ENCODE measurements around the gene ACADSB. TPM values are rescaled to one million over a fixed set of nuclear protein-coding genes. Genes with fewer than 3 reads are reported as not detected.

ACADSB gene
- 8.0 and 9.6 TPM in 2 replicates for total RNA-seq (2014; rRNA removed; shearing (Covaris generic))

DNA sequence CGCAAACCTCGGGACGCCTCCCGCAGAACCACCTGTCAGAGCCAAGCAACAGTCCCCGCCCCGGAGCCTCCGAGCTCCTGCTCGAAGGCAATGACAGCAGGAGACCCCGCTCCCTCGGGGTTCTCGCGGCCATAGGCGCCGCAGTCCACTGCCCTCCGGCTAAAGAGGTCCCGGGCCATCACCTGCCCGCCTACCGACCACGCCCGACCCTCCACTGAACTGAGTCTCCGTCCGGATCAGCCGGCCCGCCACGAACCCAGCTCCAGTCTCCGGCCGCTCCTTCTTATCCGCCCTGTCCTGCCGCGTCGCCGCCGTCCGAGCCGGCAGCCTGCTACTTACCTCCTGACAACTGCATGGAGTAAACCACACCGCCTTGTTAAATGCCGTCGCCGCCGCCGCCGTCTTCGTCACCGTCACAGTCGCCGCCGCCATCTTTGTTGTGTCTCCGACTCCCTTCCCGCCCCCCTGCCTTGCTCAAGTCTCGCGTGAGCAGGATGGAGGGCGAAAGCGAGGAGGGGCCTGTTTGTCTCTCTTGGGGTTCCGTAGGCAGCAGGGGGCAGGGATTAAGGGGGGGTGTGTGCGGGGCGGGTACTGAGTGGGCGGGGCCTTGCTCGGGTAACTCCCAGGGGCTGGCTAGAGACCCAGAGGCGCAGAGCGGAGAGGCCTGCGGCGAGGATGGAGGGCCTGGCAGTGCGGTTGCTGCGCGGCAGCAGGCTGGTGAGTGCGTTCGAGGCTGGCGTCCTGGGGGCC is at the start of gene ACADSB, which contains the start of gene IKZF5:
Gene ACADSB (plus strand): TSS at position 652 of the 750 bp plus-strand sequence. CDS start 24 bp downstream, at position 676.
Gene IKZF5 (minus strand): TSS at position 441 of the 750 bp plus-strand sequence. CDS start 10,170 bp downstream, outside the sequence.
- Histone ChIP-seq H3K4me3 (peak within 1 kb of the TSS; percentile 98), H3K27ac (peak within 1 kb of the TSS; percentile 84), H3K9me3 (replicated peaks) (no peaks in the 10 kb centered on the region), H3K4me1 (peaks cover 2% of the 10 kb centered on the region; the same call in 1 of the 2 replicates), H3K27me3 (no peaks in the 10 kb centered on the region), H3K36me3 (no peaks in the 10 kb centered on the region; the same call in 1 of the 2 replicates)
- peak; percentile 96 to 97 for DNase-seq

DNA sequence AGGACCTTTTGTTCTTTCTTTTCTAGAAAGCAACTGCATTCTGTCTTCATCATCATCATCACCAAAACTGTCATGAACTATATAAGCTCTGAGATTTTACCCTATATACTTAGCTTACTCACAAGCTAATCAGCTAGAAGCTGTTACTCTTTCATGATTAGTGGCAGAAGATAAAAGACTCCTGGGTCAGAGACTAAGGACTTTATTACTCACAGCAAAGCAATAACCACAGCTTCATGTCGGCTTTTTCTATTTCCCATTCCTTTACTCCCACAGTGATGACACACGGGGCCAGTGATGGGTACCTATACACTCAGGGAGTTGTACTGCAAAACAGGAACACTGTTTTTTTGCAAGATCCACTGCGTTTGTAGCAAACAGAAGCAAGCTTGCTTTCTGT is 46.4 kb upstream of the ACADSB start:
- peaks cover 2% of the 10 kb centered on the region; the same call in 1 of the 2 replicates for H3K9me3 ChIP-seq (replicated peaks)
- no peaks in the 10 kb centered on the region for H3K27me3 ChIP-seq
- no peaks in the 10 kb centered on the region for H3K4me1 ChIP-seq
- H3K27ac ChIP-seq = no peak overlapping the region
- no peak for DNase-seq
- H3K4me3 ChIP-seq = no peak overlapping the region
- no peaks in the 10 kb centered on the region for H3K36me3 ChIP-seq

DNA sequence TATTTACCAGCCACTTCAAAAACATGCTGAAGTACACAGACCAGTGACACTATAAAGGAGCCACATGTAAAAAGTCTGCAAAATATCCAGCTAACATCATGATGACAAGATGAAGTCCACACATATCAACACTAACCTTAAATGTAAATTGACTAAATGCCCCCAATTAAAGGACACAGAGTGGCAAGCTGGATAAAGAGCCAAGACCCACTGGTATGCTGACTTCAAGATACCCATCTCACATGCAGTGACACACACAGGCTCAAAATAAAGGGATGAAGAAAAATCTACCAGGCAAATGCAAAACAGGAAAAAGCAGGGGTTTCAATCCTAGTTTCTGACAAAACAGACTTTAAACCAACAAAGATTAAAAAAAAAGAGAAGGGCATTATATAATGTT is 41.9 kb upstream of the ACADSB start:
- Histone ChIP-seq H3K27me3 (no peaks in the 10 kb centered on the region), H3K4me3 (no peak overlapping the region), H3K4me1 (no peaks in the 10 kb centered on the region), H3K36me3 (no peaks in the 10 kb centered on the region), H3K9me3 (replicated peaks) (peaks cover 2% of the 10 kb centered on the region), H3K27ac (no peak overlapping the region)
- no peak for DNase-seq

DNA sequence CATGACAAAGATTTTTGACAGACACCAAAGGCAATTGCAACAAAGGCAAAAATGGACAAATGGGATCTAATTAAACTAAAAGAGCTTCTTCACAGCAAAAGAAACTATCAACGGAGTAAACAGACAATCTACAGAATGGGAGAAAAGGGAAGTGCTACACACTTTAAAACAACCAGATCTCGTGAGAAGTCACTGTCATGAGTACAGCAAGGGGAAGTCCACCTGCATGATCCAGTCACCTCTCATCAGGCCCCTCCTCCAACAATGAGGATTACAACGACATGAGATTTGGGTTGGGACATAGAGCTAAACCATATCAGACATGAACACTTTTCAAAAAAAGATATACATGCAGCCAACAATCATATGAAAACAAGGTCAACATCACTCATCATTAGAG is 40.1 kb upstream of the ACADSB start:
- Histone ChIP-seq H3K27ac (no peak overlapping the region), H3K4me3 (no peak overlapping the region), H3K27me3 (no peaks in the 10 kb centered on the region), H3K9me3 (replicated peaks) (peaks cover 2% of the 10 kb centered on the region), H3K36me3 (no peaks in the 10 kb centered on the region), H3K4me1 (no peaks in the 10 kb centered on the region)
- DNase-seq = no peak

DNA sequence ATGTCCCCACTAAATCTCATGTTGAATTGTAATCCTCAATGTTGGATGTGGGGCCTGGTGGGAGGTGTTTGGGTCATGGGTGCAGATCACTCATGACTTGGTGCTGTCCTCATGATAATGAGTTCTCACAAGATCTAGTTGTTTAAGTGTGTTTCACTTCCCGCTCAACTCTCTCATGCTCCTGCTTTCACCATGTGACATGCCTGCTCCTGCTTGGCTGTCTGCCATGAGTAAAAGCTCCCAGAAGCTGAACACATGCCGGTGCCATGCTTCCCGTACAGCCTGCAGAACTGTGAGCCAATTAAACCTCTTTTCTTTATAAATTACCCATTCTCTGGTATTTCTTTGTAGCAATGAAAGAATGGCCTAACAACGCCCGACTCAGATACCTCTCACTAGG is 34.8 kb upstream of the ACADSB start:
- Histone ChIP-seq H3K27ac (no peak overlapping the region), H3K4me3 (no peak overlapping the region), H3K9me3 (replicated peaks) (no peaks in the 10 kb centered on the region; the same call in 1 of the 2 replicates), H3K4me1 (no peaks in the 10 kb centered on the region), H3K36me3 (no peaks in the 10 kb centered on the region), H3K27me3 (no peaks in the 10 kb centered on the region)
- DNase-seq = peak in 1 of 2 experiments; percentile 8

DNA sequence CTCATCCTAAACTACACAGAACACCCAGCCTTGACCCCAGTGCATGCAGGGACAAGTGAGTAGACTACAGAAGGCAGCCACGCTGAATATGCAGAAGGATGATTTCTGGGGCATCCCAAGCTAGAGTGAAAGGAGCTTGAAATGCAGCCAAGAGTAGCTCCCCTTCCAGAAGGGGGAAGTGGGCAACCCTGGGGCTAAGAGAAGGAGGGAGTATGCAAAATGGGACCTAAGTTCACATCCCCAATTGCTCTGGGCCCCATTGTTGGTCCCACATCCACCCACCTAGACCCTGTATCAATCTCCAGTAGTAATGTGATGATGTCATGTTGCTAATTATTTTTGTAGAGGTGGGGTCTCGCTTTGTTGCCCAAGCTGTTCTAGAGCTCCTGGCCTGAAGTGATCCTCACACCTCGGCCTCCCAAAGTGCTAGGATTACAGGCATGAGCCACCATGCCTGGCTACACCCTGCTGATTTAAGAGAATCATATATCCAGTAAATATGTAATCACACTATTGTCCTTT is 34.2 kb upstream of the ACADSB start:
- H3K4me3 ChIP-seq = no peak overlapping the region
- no peaks in the 10 kb centered on the region for H3K9me3 ChIP-seq (replicated peaks)
- H3K27ac ChIP-seq = no peak overlapping the region
- no peaks in the 10 kb centered on the region for H3K4me1 ChIP-seq
- H3K36me3 ChIP-seq = no peaks in the 10 kb centered on the region
- H3K27me3 ChIP-seq = no peaks in the 10 kb centered on the region
- no peak for DNase-seq

DNA sequence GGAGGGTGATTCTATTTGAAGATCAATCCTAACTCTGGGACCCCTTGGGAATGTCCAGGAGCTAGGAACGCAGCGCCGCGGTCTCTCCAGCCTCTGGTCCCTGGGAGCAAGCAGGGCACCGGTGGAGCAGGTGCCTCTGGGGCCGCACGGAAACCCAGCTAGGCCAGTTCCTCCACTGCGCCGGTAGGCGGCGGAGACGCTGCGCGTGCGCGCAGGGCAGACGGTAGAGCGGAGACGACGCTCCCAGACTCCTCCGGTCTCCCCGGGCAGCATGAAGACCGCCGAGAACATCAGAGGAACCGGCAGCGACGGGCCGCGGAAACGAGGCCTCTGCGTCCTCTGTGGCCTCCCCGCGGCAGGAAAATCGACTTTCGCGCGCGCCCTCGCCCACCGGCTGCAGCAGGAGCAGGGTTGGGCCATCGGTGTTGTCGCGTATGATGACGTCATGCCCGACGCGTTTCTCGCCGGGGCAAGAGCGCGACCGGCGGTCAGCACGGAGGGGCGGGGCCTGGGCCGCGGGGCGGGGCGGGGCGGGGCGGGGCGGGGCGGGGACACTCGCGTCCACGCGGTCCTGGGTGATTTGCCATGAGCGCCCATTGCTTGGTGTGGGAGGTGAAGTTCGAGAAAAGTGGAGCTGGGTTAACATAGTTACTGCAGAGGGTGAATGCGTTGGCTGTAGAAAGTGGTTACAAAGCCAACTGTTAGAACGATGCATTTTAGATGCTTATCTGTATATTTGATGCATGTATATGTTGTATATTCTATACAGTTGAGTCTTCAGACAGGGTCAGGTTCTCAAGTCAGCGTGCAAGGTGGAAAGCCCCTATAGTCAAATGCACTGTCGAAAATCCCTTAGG is 28.4 kb upstream of the ACADSB start, which contains the start of gene PSTK:
Gene PSTK (plus strand): TSS at position 193 of the 857 bp plus-strand sequence. CDS start 79 bp downstream, at position 272.
- H3K36me3 ChIP-seq = no peaks in the 10 kb centered on the region; the same call in 1 of the 2 replicates
- H3K9me3 ChIP-seq (replicated peaks) = no peaks in the 10 kb centered on the region
- H3K27ac ChIP-seq = peak within 1 kb of the TSS; percentile 94
- peak; percentile 87 to 90 for DNase-seq
- H3K27me3 ChIP-seq = no peaks in the 10 kb centered on the region
- H3K4me1 ChIP-seq = no peaks in the 10 kb centered on the region
- H3K4me3 ChIP-seq = peak within 1 kb of the TSS; percentile 99

DNA sequence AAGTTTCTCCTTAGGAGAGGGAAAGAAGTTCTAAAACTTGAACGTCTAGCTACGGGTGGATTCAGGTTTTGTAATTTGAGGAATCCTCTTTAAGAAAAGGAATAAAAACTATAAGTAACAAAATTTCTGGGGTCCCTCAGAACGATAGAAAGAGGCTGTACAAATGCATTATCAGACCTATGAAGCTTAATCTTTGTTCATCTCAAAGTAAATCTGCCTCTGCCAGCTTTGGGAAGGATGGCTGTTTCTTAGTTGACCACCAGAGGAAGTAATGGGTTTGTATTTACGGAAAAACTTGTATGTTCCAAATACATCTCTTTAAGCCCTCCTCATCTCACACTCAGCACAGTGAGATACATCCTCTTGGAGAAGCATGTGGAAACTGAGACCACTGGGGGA is 27.7 kb upstream of the ACADSB start:
- H3K4me1 ChIP-seq = no peaks in the 10 kb centered on the region
- peak overlapping the region; percentile 99 for H3K4me3 ChIP-seq
- peak; percentile 7 to 44 for DNase-seq
- H3K27me3 ChIP-seq = no peaks in the 10 kb centered on the region
- H3K36me3 ChIP-seq = no peaks in the 10 kb centered on the region; the same call in 1 of the 2 replicates
- no peaks in the 10 kb centered on the region for H3K9me3 ChIP-seq (replicated peaks)
- H3K27ac ChIP-seq = no peak overlapping the region

DNA sequence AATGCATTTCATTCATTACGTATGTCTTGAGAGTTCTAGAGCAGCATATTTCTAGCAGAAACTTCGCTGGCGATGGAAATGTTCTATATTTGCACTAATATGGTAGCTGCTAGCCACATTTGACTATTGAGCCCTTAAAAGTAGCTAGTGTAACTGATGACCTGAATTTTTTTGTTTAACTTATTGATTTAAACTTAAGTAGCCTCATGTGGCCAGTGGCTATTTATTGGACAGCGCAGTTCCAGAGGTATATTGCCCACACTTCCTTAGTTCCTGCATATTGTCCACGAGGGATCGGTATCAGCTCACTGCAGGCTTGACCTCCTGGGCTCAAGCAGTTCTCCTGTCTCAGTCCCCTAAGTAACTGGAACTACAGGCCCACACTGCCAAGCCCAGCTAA is 24.9 kb upstream of the ACADSB start:
- Histone ChIP-seq H3K27ac (no peak overlapping the region), H3K36me3 (no peaks in the 10 kb centered on the region; the same call in 1 of the 2 replicates), H3K27me3 (no peaks in the 10 kb centered on the region), H3K9me3 (replicated peaks) (no peaks in the 10 kb centered on the region), H3K4me3 (no peak overlapping the region), H3K4me1 (no peaks in the 10 kb centered on the region)
- DNase-seq = no peak

DNA sequence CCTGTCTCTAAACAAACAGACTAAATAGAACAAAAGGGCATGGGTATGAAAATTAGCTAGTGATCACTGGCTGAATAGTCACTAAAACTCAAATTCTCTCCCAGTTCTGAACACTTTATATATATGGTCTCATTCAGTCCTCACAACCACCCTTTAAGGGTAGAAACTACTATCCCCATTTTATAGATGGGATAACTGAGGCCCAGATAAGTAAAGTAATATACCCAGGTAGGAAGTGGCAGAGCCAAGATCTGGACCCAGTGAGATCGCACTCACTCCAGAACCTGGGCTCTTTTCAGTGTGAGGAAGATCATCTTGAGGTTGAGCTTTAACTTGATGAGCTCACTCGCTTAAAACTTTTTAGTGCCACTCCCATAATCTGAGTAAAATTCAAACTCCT is 24.1 kb upstream of the ACADSB start:
- Histone ChIP-seq H3K4me3 (no peak overlapping the region), H3K4me1 (no peaks in the 10 kb centered on the region), H3K27me3 (no peaks in the 10 kb centered on the region), H3K9me3 (replicated peaks) (no peaks in the 10 kb centered on the region), H3K36me3 (no peaks in the 10 kb centered on the region; the same call in 1 of the 2 replicates), H3K27ac (no peak overlapping the region)
- DNase-seq = no peak

DNA sequence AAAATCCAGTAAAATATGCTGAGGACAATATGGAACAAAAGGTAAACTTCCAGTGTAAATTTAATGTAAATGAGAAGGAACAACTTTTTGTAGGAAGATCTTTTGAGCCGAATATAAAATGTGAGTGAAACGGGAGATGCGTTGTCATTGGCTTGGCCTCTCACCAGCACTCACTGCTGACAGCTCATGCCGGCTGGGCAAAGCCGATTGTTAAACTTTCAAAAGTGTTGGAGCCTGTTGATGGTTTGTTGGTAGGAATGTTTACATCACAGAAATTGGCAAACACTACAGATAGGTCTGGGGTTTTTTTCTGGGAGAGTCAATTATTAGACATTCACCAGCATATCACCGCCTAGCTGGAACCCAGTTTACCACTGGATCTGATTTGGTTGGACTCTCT is 22.5 kb upstream of the ACADSB start:
- Histone ChIP-seq H3K4me1 (no peaks in the 10 kb centered on the region), H3K36me3 (no peaks in the 10 kb centered on the region; the same call in 1 of the 2 replicates), H3K27me3 (no peaks in the 10 kb centered on the region), H3K9me3 (replicated peaks) (no peaks in the 10 kb centered on the region), H3K27ac (no peak overlapping the region), H3K4me3 (no peak overlapping the region)
- DNase-seq = no peak

DNA sequence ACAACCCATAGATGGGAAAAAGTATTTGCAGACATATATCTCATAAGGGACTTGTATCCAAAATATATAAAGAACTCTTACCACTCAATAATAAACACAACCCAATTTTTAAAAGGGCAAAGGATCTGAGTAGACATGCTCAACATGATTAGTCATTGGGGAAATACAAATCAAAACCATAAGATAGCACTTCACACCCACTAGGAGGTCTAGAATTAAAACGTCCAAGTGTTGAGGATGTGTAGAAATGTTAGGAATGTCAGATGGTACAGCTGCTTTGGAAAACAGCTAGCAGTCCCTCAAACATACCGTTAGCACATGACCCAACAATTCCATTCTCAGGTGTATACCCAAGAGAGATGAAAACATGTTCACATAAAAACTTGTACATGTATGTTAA is 20.3 kb upstream of the ACADSB start:
- Histone ChIP-seq H3K36me3 (peaks cover 18% of the 10 kb centered on the region), H3K9me3 (replicated peaks) (no peaks in the 10 kb centered on the region)
- DNase-seq = no peak

DNA sequence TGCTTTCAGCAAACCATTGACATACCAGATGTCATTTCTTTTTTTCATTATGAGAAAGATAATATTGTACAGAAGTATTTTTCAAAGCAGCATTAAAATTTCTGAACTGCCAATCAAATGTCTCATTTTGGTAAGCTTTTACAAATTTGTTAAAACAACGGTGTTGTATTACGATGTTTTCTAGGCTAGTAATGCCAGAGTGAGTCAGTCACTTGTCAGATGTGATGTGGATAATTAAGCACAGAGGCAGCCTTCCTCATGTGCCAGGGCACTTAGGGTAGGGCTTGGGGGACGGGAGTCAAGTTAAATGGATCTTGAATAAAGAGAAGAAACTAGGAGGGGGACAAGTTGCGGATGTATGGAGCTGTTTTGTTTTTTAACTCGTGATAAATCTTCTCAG is 18.5 kb upstream of the ACADSB start:
- DNase-seq = no peak

More for the DNA sequence above, 20.3 kb upstream of the ACADSB start:
- Histone ChIP-seq H3K27me3 (no peaks in the 10 kb centered on the region), H3K4me1 (no peaks in the 10 kb centered on the region), H3K27ac (no peak overlapping the region), H3K4me3 (no peak overlapping the region)

DNA sequence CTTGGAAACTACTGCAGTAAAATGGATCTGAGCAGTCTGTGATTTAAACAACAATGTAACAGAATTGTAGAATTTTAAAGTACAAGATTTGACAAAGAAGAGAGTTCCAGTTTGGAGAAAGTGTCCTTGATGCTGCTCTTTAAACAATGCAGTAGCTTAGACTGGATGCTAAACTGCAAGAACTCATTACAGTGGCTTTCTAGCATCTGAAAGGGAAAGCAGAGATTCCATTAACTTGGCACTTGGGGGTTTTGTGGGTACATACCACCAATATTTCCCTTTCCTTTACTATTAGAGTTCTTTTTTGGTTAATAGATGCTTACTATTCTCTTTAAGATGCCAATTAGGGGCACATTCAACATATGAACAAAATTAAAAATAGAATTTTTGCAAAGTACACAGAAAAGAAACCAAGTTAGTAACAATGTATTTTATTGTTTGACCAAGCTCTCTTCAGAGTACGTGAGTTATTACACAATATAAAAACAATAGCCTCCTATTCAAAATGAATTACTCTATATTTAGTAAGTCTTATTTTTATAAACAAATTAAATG is 16.7 kb upstream of the ACADSB start:
- no peak for DNase-seq
- Histone ChIP-seq H3K4me1 (no peaks in the 10 kb centered on the region), H3K4me3 (no peak overlapping the region), H3K27me3 (no peaks in the 10 kb centered on the region), H3K36me3 (peaks cover 25% of the 10 kb centered on the region), H3K27ac (no peak overlapping the region), H3K9me3 (replicated peaks) (no peaks in the 10 kb centered on the region)

More for the DNA sequence above, 18.5 kb upstream of the ACADSB start:
- Histone ChIP-seq H3K27ac (no peak overlapping the region), H3K4me3 (no peak overlapping the region), H3K9me3 (replicated peaks) (no peaks in the 10 kb centered on the region), H3K4me1 (no peaks in the 10 kb centered on the region), H3K36me3 (peaks cover 22% of the 10 kb centered on the region), H3K27me3 (no peaks in the 10 kb centered on the region)
